ENCODE results near the gene TTC19. TPM values are rescaled to one million over a fixed set of nuclear protein-coding genes. Genes with fewer than 3 reads are reported as not detected.

TTC19 gene
- polyA plus RNA-seq, 1 donor (not counting 4 experiments of a cell fraction or from before 2014, with no cell fraction given): 14.3 TPM

- peak overlapping the region in 2 of 3 experiments; percentile 15 to 87 for H3K4me3 ChIP-seq (ENCODE audit: control insufficient read depth in 2 of 3, extremely low read depth in 1 of 3, insufficient read depth in 2 of 3, low read depth in 1 of 3, low read length in 3 of 3)
- dilution Hi-C loops (cut with MboI; ENCODE audit: extremely low pct_ligation_motif_present, low sequenced_read_pairs): no loop called here
- H3K4me2 ChIP-seq (ENCODE audit: control insufficient read depth, extremely low read depth, insufficient read depth, low read depth, low read length): peak overlapping the region; percentile 90
- H3K27ac ChIP-seq (ENCODE audit: control insufficient read depth, insufficient read depth, low read length): no peak overlapping the region
- H3K4me1 ChIP-seq (ENCODE audit: control insufficient read depth, extremely low read depth, insufficient read depth, low read length): peaks cover 13% of the 10 kb centered on the region
- no peaks in the 10 kb centered on the region for H3K9me3 ChIP-seq (ENCODE audit: control insufficient read depth, low read depth, low read length)
- no peak for DNase-seq (ENCODE audit: low read depth, low spot score)
- H3K27me3 ChIP-seq (ENCODE audit: control insufficient read depth, extremely low read depth, insufficient read depth, low read length): no peaks in the 10 kb centered on the region
- peaks cover 12 to 17% of the 10 kb centered on the region in 2 experiments for H3K36me3 ChIP-seq (ENCODE audit: control insufficient read depth in 2 of 2, extremely low read depth in 1 of 2, insufficient read depth in 2 of 2, low read length in 2 of 2)
- peaks cover 46% of the 10 kb centered on the region for H3K79me2 ChIP-seq (ENCODE audit: control insufficient read depth, insufficient read depth, low read length)
- H3K9ac ChIP-seq (ENCODE audit: control insufficient read depth, extremely low read depth, insufficient read depth, low read length): no peak overlapping the region
- no peak for FAIRE-seq
- no peak overlapping the region for H2AFZ ChIP-seq (ENCODE audit: control insufficient read depth, low read length)
- H3K9me1 ChIP-seq (ENCODE audit: control insufficient read depth, extremely low read depth, insufficient read depth, low read length): no peaks in the 10 kb centered on the region
- peaks cover 9% of the 10 kb centered on the region for H4K20me1 ChIP-seq (ENCODE audit: control insufficient read depth, extremely low read depth, insufficient read depth, low read length)
- TF ChIP-seq CTCF (optimal IDR thresholded peaks at IDR 0.05 in 1 of 3, IDR thresholded peaks at IDR 0.05 in 1 of 3, conservative IDR thresholded peaks at IDR 0.05 in 1 of 3; ENCODE audit: extremely low read depth in 1 of 3, insufficient read depth in 2 of 3, low read length in 3 of 3): no peak
- TF ChIP-seq EZH2 (IDR thresholded peaks at IDR 0.05; ENCODE audit: low read length): no peak
Observed at GRCh38 chr17:15998031-15998562, 1.5 kb upstream of the TTC19 start.

GRCh38 chr17:15999974-16000827, 577 bp downstream of the TTC19 start:
- H3K27ac ChIP-seq (ENCODE audit: control insufficient read depth, insufficient read depth, low read length): peak overlapping the region; percentile 93
- no peak for DNase-seq (ENCODE audit: low read depth, low spot score)
- H3K36me3 ChIP-seq (ENCODE audit: control insufficient read depth in 2 of 2, extremely low read depth in 1 of 2, insufficient read depth in 2 of 2, low read length in 2 of 2): peaks cover 20 to 36% of the 10 kb centered on the region in 2 experiments
- H3K27me3 ChIP-seq (ENCODE audit: control insufficient read depth, extremely low read depth, insufficient read depth, low read length): no peaks in the 10 kb centered on the region
- TF ChIP-seq CTCF (optimal IDR thresholded peaks at IDR 0.05 in 1 of 3, IDR thresholded peaks at IDR 0.05 in 1 of 3, conservative IDR thresholded peaks at IDR 0.05 in 1 of 3; ENCODE audit: extremely low read depth in 1 of 3, insufficient read depth in 2 of 3, low read length in 3 of 3) (no peak), EZH2 (IDR thresholded peaks at IDR 0.05; ENCODE audit: low read length) (no peak)
- H3K4me3 ChIP-seq (ENCODE audit: control insufficient read depth in 2 of 3, extremely low read depth in 1 of 3, insufficient read depth in 2 of 3, low read depth in 1 of 3, low read length in 3 of 3): peak overlapping the region; percentile 87 to 96 (median 90)
- no peaks in the 10 kb centered on the region for H3K9me3 ChIP-seq (ENCODE audit: control insufficient read depth, low read depth, low read length)
- H3K9ac ChIP-seq (ENCODE audit: control insufficient read depth, extremely low read depth, insufficient read depth, low read length): peak overlapping the region; percentile 94
- peaks cover 13% of the 10 kb centered on the region for H3K4me1 ChIP-seq (ENCODE audit: control insufficient read depth, extremely low read depth, insufficient read depth, low read length)
- peaks cover 9% of the 10 kb centered on the region for H4K20me1 ChIP-seq (ENCODE audit: control insufficient read depth, extremely low read depth, insufficient read depth, low read length)
- no peak overlapping the region for H2AFZ ChIP-seq (ENCODE audit: control insufficient read depth, low read length)
- peak overlapping the region; percentile 93 for H3K4me2 ChIP-seq (ENCODE audit: control insufficient read depth, extremely low read depth, insufficient read depth, low read depth, low read length)
- peaks cover 46% of the 10 kb centered on the region for H3K79me2 ChIP-seq (ENCODE audit: control insufficient read depth, insufficient read depth, low read length)
- FAIRE-seq: no peak
- no peaks in the 10 kb centered on the region for H3K9me1 ChIP-seq (ENCODE audit: control insufficient read depth, extremely low read depth, insufficient read depth, low read length)
- dilution Hi-C loops (cut with MboI; ENCODE audit: extremely low pct_ligation_motif_present, low sequenced_read_pairs): no loop called here
